ENCODE results near the gene EFEMP1.
"Not testable (repeated sequence)": the region's sequence is repeated elsewhere in the genome, so short reads cannot be mapped to it uniquely, and the experiment has no call there.

EFEMP1 gene

GRCh38 chr2:55862673-55863390 is 60.8 kb downstream of the EFEMP1 start:
- DNase-seq = no peak

DNA sequence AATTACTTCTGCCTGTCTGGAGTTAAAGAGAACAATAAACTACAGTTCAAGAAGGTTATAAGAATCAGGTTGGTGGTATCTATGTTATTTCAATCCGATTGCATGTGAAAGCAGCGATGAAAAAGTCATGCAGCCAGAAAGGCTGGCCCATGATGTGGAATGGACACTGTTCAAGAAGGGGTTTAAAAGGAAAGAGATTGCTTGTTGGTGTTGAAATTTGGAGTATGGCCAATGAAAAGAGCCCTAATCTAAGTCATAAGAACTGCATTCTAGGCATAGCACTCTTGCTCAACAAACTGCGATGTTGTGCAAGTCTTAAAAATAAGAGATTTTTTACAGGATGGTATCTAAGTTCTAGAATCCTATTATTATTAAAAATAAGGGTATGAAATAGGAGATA is 61.3 kb downstream of the EFEMP1 start:
- DNase-seq = no peak

DNA sequence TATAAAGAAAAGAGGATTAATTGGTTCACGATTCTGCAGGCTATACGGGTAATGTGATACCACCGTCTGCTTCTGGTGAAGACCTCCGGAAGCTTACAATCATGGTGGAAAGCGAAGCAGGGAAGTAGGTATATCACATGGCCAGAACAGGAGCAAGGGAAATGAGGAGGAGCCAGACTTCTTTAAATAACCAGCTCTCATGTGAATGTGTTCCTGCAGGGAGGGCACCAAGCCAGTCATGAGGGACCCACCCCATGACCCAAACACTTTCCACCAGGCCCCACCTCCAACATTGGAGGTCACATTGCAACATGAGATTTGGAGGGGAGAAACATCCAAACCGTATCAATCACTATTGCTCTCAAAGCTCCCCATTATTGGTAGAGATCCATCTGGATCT is 61.8 kb downstream of the EFEMP1 start:
- no peak for DNase-seq

DNA sequence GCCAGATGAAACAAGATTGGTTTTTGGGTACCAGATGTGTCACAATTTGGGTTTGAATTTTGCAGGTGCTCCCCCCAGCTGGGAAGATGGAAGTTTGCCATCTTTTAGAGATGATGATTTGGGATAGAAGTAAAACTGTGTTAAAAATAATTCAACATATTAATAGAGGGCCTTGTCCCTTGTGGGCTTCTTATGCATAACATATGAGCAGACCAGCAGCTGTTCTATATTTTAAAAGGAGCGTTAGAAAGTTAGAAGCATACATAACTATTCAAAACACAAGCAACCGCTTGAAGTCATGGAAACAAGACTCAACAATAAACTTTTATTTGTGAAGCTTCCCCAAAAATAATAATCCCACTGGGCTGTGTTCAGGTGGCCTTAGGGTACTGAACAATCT is 62.8 kb downstream of the EFEMP1 start:
- no peak for DNase-seq

DNA sequence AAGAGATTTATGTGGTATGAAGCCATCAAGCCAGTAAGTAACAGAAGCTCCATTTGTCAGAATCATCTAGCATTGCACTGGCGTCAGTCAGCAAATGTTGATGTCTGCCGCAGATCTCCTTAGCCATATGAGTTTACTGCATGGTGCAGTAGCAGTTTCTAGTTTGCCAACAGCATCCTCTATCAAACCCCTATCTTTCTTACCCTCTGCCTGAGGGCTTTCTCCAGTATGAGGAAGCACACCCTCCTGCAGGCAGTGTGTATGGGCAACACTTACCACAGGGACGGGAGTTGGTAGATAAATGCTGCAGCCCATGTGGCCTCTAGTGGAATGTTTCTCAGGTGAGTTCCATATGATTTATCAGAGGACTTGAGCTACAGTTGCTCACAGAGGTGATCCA is 63.7 kb downstream of the EFEMP1 start:
- DNase-seq = no peak

DNA sequence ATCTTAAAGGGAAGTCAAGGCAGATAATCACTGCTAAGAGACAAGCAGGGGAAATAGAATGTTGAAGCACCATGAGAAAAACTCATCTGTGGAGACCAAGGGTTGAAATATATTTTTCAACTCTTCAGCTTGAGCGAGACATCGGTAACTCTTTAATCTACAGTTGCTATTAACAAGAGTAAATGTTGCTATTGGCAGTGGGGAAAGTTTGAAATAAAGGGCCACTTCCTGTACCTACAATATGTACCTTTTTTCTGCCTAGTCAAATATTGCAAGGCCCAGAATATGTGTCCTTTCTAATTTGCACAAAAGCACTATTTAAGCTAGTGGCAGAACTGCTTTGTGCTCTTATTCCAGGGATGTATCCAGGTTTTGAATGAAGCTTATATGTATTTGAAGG is 65.8 kb downstream of the EFEMP1 start:
- no peak for DNase-seq

GRCh38 chr2:55856936-55857335 is 66.6 kb downstream of the EFEMP1 start:
- DNase-seq = no peak

DNA sequence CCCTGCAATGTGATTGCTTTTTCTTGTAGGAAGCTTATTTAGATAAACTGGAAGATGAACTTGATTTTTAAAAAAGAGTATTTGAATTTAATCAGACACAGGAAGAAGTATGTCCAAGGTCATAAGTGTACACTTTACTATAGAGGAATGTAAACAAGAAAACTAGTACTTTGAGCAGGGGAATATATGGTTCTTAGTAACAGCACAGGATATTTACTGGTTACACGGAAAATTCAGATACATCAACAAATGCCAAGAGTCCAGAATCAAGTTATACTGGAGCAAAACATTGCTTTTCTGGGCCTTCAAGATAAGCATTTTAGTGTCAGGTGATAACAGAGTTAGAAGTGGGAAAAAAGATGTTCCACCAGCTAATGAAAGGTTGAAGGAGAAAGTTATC is 75.5 kb downstream of the EFEMP1 start:
- no peak for DNase-seq

DNA sequence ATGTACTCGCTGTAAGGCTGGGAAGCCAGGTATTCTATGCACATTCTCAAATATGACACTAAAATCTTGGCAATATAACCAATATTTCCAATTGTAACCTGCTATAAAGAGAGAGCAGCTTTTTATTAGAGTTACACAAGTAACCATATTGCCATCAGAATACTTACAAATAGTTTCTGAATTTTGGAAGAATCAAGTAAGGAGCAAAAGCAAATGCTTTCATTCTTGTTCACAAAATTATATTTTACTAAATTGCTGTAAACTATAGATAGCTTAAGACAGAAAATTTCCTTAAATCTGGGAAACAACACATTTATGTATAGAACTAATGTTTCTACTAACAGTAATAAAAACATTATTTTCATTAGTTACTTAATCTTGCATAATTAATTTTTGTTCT is 77.2 kb downstream of the EFEMP1 start:
- DNase-seq = no peak

DNA sequence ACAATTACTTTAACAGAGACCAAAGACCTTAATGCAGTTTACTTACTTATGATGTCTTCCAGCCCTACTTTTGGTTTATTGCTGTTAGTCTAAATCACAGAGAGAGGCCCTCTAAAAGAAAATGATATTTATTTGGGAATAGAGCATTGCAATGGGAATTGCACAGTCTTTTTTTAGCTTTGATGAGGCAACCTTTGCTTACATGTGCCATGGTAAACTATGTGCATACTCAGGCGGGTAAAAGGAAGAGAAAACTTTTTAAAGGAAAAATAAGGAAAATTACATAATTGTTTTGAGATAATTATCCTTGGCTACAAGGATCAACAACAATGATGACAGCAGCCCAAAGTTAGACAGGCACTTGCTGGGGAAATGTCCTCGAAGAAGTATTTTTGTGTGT is 78.6 kb downstream of the EFEMP1 start:
- no peak for DNase-seq

DNA sequence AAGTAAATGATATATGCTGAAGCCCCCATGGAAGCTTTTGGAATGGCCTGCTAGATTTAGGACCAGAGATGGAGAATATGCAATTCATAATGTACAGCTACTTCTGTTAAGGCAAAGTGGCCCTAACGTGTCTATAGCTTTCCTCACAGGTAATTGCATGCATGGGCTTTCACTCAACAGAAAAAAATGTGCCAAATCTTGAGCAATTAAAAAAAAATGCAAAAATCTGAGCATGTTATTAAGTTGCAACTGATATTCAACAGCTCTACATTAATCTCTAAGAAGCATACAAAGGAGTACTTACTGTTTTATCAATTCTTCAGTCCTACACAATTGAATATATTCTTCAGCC is 79.6 kb downstream of the EFEMP1 start:
- DNase-seq = no peak

GRCh38 chr2:55843096-55843993 is 80.2 kb downstream of the EFEMP1 start:
- peak; percentile 27 for DNase-seq

- no peak for DNase-seq
Measured at GRCh38 chr2:55842046-55842445, 81.5 kb downstream of the EFEMP1 start.

DNA sequence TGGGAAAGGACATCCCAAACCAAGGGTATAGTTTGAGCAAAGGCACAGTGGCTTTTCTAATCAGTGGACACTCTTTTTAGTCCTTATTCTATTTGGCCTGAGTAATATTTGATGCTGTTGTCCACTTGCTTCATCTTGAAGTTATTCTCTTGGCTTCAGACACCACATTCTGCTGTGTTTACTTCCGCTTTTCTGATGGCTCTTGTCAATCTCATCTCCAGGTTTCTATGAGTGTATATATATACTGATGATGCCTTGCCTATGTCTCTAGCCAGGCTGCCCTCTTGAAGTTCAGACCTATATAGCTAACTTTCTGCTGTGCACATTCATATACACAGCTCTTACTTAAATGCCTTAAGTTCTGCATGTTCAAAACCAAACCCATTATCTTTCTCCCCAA is 83.1 kb downstream of the EFEMP1 start:
- no peak for DNase-seq

DNA sequence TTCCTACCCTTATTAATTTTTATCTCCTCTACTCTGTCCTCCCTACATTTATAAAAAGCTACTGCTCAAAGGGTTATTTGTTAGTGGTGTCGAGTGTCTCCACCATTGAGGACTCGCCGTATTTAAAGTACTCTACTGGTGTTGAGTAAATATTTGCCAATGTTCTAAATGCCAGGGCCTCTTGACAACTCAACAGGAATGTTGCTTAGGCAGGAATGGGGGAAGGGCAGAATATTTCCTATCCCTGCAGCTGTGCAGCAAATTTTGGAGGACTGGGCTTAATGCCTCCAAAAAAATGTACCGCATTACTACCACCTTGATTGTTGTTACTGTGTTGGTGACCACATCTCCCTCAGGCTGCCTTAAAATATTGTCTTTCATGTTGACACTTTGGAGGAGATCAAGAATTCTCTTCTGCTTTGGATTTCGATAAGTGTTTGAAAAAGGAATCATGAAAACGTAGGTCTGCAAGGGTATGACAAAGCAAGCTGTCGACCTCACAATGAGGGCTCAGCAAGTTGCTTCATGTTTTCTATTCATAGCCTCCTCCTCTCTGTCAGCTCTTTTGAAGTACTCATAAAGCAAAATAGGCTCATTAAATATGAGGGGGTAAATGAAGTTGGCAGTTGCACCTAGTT is 84.3 kb downstream of the EFEMP1 start:
- DNase-seq = peak; percentile 95

GRCh38 chr2:55838653-55839052 is 84.9 kb downstream of the EFEMP1 start:
- DNase-seq = peak; percentile 84

DNA sequence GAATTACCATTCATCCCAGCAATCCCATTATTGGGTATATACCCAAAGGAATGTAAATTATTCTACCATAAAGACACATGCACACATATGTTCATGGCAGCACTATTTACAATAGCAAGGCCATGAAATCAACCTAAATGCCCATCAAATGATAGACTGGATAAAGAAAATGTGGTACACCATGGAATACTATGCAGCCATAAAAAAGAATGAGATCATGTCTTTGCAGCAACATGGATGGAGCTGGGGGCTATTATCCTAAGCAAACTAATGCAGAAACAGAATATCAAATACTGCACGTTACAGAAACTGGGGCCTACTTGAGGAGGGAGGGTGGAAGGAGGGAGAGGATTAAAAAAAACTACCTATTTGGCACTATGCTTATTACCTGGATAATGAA is 85.5 kb downstream of the EFEMP1 start:
- DNase-seq = not testable (repeated sequence)

DNA sequence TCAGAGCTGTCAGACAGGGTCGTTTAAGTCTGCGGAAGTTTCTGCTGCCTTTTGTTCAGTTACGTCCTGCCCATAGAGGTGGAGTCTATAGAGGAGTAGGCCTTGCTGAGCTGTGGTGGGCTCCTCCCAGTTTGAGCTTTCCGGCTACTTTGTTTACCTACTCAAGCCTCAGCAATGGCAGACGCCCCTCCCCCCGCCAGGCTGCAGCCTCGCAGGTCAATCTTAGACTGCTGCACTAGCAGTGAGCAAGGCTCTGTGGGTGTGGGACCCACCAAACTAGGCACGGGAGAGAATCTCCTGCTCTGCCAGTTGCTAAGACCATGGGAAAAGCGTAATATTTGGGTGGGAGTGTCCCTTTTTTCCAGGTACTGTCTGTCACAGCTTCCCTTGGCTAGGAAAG is 86.5 kb downstream of the EFEMP1 start:
- no peak for DNase-seq

- DNase-seq = not testable (repeated sequence)
Measured at GRCh38 chr2:55831671-55832410, 91.7 kb downstream of the EFEMP1 start.

DNA sequence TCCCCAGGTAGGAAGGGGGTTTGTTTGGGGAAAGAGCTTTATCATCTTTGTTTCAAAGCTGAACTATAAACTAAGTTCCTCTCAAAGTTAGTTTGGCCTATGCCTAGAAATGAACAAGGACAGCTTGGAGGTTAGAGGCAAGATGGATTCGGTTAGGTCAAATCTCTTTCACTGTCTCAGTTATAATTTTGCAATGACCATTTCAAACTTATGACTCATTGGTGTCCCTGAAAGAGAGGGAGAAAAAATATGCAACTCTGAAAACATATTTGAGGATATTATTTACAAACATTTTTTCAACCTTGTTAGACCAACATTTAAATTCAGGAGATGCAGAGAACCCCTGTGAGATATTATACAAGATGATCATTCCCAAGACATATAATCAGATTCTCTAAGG is 95.7 kb downstream of the EFEMP1 start:
- DNase-seq = no peak

DNA sequence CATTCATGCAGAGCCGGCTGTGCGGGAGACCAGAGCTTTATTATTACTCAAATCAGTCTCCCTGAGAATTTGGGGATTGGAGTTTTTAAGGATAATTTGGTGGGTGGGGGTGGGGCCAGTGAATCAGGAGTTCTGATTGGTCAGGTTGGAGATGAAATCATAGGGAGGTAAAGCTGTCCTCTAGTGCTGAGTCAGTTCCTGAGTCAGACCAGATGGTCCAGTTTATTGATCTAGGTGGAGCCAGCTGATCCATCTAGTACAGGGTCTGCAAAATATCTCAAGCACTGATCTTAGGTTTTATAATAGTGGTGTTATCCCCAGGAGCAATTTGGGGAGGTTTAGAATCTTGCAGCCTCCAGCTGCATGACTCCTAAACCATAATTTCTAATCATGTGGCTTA is 96.2 kb downstream of the EFEMP1 start:
- not testable (repeated sequence) for DNase-seq

GRCh38 chr2:55826246-55826645 is 97.3 kb downstream of the EFEMP1 start:
- DNase-seq = no peak

GRCh38 chr2:55824551-55825096 is 99.0 kb downstream of the EFEMP1 start:
- DNase-seq = no peak
